Caco-2 (cell line): Measurements from ENCODE around the gene RAC3. TPM values are rescaled to one million over a fixed set of nuclear protein-coding genes. Genes with fewer than 3 reads are reported as not detected.

Experiments
- BruUV-seq: library from RNA; stranded (reverse); fragments of 400-500 nt; replicated peaks from 2 replicates; lab custom pipeline; 2021; lab: Mats Ljungman, UMichigan
- CTCF ChIA-PET: fragments of 300-600 bp; sonication (Branson Sonifier 250); formaldehyde crosslinking; loops from one replicate; lab custom pipeline; 2022; ENCODE audit warnings: antibody characterized with exemption; lab: Charles Lee
- POLR2A ChIA-PET: fragments of 300-600 bp; sonication (Branson Sonifier 250); formaldehyde crosslinking; loops from one replicate; lab custom pipeline; 2022; ENCODE audit warnings: antibody characterized with exemption; lab: Charles Lee
- DNase-seq, 2 experiments: peaks; one replicate each; pipeline versions ENCODE4 v3.0.0 to v3.0.0-alpha.2; 2020 to 2022
- H3K27me3 ChIP-seq: replicated peaks from 2 replicates; pipeline ENCODE4 v1.6.0; 2011; ENCODE audit warnings: low read length; ENCODE audit not compliant: control insufficient read depth, insufficient read depth
- H3K36me3 ChIP-seq: 2 replicates; pipeline ENCODE4 v1.5.1; 2011; ENCODE audit warnings: low read length; ENCODE audit not compliant: control insufficient read depth, insufficient read depth
- H3K4me1 ChIP-seq: fragments of 250-450 bp; sonication (Bioruptor Pico); 2 replicates; pipeline ENCODE4 v1.5.1; 2020; ENCODE audit warnings: mild to moderate bottlenecking
- H3K4me3 ChIP-seq: 2 replicates; pipeline ENCODE4 v1.5.1; 2011; ENCODE audit warnings: low read depth, mild to moderate bottlenecking, control low read depth, low read length
- H3K9me3 ChIP-seq: fragments of 250-450 bp; sonication (Bioruptor Pico); 2 replicates; pipeline ENCODE4 v1.5.1; 2020; ENCODE audit warnings: mild to moderate bottlenecking, moderate library complexity
- H3K27ac Mint-ChIP-seq: one replicate; pipeline ENCODE4 v1.8.0; 2022; ENCODE audit warnings: mixed read lengths; ENCODE audit not compliant: unreplicated experiment
- H3K27me3 Mint-ChIP-seq: one replicate; pipeline ENCODE4 v1.8.0; 2022; ENCODE audit warnings: mixed read lengths; ENCODE audit not compliant: insufficient read depth, unreplicated experiment
- H3K36me3 Mint-ChIP-seq: one replicate; pipeline ENCODE4 v1.8.0; 2022; ENCODE audit warnings: mild to moderate bottlenecking, mixed read lengths; ENCODE audit not compliant: insufficient read depth, unreplicated experiment
- H3K4me1 Mint-ChIP-seq: one replicate; pipeline ENCODE4 v1.8.0; 2022; ENCODE audit warnings: low read depth, mixed read lengths; ENCODE audit not compliant: unreplicated experiment
- H3K4me3 Mint-ChIP-seq: one replicate; pipeline ENCODE4 v1.8.0; 2022; ENCODE audit warnings: mild to moderate bottlenecking, moderate library complexity, mixed read lengths; ENCODE audit not compliant: unreplicated experiment
- H3K9me3 Mint-ChIP-seq: one replicate; pipeline ENCODE4 v1.8.0; 2022; ENCODE audit warnings: mixed read lengths; ENCODE audit not compliant: unreplicated experiment
- intact Hi-C: fragments of 100-400 bp; cut with micrococcal nuclease; formaldehyde crosslinking; loops from one replicate; pipeline ENCODE4 v1.10.0; 2022; ENCODE audit not compliant: unreplicated experiment
- total RNA-seq: library from RNA; stranded (reverse); gene quantifications from 2 replicates; pipeline ENCODE4 v1.2.3, GENCODE V29; 2022
- TF ChIP-seq, protein P1 (sequence below), 2 experiments: fragments of 200-600 bp in 1 of 2; IDR thresholded peaks; 1 replicate in 1 of 2; 2 replicates in 1 of 2; pipeline versions ENCODE4 v1.5.1 to v1.8.0; 2011 to 2022; ENCODE audit warnings: antibody characterized with exemption in 1 of 2, control low read depth in 1 of 2, inconsistent platforms in 1 of 2, low read depth in 1 of 2, low read length in 1 of 2, mild to moderate bottlenecking in 1 of 2, moderate library complexity in 1 of 2; ENCODE audit not compliant: insufficient read depth in 1 of 2, severe bottlenecking in 1 of 2, unreplicated experiment in 1 of 2

RAC3 gene
- total RNA-seq, 1 experiment from 2014 or later = 94.5 TPM

DNA sequence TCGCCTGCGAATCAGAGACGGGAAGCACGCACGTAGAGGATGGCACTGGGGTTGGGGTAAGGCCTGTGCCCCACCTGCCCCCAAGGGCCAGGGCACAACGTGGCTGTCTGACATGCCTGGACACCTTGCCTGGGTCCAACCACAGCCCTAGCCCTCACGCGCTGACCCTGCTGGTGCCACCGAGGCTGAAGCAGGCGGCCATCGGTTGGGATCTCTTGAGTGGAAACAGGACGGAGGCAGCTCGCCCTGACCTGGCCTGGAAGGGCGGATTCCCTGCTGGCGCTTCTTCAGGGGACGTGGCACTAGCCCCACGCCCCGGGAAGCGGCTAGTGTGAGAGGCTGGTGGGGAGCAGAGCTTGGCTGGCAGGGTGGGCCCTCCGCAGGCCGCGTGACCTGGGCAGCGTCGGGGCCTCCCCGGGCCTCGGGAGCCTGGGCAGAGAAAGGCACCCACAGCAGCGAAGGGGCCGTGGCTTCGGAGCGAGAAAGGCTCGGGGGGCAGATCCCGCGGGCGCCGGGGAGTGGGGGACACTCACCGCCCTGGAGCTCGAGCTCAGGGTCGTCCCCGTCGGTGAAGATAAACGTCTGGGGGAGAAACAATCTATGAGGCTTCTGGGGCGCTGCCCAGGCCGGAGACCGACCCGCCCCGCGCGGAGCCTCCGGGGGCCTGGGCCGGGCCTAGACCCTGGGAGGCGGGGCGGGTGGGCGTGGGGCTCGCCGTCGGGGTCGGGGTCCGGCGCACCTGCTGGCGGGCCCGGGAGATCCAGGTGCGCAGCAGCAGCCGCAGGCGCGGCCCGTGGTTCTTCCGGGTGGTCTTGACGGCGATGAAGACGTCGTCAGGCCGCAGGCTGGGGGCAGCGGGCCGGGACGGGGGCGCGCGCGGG lies 19.5 kb downstream of the RAC3 start:
- no peaks in the 10 kb centered on the region for H3K4me1 Mint-ChIP-seq
- Histone ChIP-seq H3K36me3 (peaks cover 1% of the 10 kb centered on the region; the same call in 1 of the 2 replicates), H3K9me3 (no peaks in the 10 kb centered on the region), H3K4me3 (peak overlapping the region; percentile 94), H3K27me3 (no peaks in the 10 kb centered on the region), H3K4me1 (peaks cover 8% of the 10 kb centered on the region)
- BruUV-seq = no TSS peak
- ChIA-PET CTCF (interaction anchor here (1.1 to 2.4 kb wide), 2 partner anchors 14 to 21 kb away, joined by 4 to 14 read pairs; partner anchors contain the start of gene DCXR), POLR2A (interaction anchor here (1.7 kb wide), 1 partner anchor 14 kb away, joined by 16 read pairs; the partner anchor contains the start of gene DCXR)
- no peaks in the 10 kb centered on the region for H3K9me3 Mint-ChIP-seq
- H3K36me3 Mint-ChIP-seq = peaks cover 12% of the 10 kb centered on the region
- intact Hi-C loops = loop anchor here (1.0 kb wide), 1 partner anchor 14 kb away; the partner anchor contains the start of gene DCXR
- H3K27ac Mint-ChIP-seq = peak overlapping the region; percentile 46
- H3K4me3 Mint-ChIP-seq = peak overlapping the region; percentile 71
- H3K27me3 Mint-ChIP-seq = no peaks in the 10 kb centered on the region
- no peak for DNase-seq
- TF ChIP-seq, protein P1, sequence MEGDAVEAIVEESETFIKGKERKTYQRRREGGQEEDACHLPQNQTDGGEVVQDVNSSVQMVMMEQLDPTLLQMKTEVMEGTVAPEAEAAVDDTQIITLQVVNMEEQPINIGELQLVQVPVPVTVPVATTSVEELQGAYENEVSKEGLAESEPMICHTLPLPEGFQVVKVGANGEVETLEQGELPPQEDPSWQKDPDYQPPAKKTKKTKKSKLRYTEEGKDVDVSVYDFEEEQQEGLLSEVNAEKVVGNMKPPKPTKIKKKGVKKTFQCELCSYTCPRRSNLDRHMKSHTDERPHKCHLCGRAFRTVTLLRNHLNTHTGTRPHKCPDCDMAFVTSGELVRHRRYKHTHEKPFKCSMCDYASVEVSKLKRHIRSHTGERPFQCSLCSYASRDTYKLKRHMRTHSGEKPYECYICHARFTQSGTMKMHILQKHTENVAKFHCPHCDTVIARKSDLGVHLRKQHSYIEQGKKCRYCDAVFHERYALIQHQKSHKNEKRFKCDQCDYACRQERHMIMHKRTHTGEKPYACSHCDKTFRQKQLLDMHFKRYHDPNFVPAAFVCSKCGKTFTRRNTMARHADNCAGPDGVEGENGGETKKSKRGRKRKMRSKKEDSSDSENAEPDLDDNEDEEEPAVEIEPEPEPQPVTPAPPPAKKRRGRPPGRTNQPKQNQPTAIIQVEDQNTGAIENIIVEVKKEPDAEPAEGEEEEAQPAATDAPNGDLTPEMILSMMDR (IDR thresholded peaks at IDR 0.05; ENCODE audit: insufficient read depth in 1 of 2, low read depth in 1 of 2, low read length in 1 of 2, severe bottlenecking in 1 of 2, unreplicated experiment in 1 of 2) = no peak

DNA sequence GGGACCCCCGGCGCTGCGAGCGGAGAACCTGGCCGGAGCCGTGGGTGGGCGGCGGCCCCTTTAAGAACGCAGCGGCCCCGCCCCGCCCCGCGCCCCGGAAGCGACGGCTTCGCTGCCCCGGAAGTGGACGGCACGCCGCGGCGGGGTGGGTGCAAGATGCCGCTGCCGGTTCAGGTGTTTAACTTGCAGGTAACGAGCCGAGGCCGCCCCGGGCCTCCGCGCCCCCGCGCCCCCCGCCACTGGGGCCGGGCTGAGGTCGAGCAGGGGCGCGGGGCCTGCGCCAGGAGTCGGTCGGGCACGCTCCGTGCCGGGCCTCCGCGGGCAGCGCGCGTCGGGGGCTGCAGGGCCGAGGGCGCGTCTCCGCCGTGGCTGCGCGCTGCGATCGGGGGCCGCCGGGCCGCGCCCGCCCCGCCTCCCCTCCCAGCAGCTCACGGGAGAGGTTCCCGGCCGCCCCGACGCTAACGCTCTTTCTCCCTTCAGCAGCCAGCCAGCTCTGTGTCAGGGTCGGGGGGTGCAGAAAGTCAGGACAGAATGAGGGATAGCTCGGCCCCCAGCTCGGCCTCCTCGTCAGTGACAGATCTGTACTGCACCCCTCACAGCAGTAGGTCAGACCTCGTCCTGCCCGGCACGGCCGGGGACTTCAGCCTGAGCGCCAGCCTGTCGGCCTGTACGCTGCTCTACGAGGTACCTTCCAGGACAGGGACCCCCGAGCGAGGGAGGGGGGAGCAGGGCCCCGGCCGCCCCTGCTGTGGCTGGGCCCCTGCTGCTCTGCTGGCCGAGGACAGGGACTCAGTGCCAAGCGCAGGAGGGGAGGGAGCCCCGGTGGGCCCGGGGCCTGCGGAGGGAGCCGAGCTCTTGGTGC lies 20.5 kb downstream of the RAC3 start, which contains the start of the genes GPS1 and RFNG:
TSS of gene GPS1 (plus strand) at position 123 of the 862 bp plus-strand sequence. CDS start at position 157, 34 bp downstream.
TSS of gene RFNG (minus strand) at position 36 of the 862 bp plus-strand sequence. CDS start 45 bp downstream, outside the sequence.
- peak; percentile 71 to 84 for DNase-seq
- BruUV-seq = TSS peak; percentile 23
- Mint-ChIP-seq H3K27me3 (no peaks in the 10 kb centered on the region), H3K36me3 (peaks cover 22% of the 10 kb centered on the region), H3K27ac (peak within 1 kb of the TSS; percentile 46), H3K4me3 (peak within 1 kb of the TSS; percentile 80), H3K4me1 (no peaks in the 10 kb centered on the region), H3K9me3 (no peaks in the 10 kb centered on the region)
- Histone ChIP-seq H3K27me3 (no peaks in the 10 kb centered on the region), H3K36me3 (peaks cover 1% of the 10 kb centered on the region; the same call in 1 of the 2 replicates), H3K9me3 (no peaks in the 10 kb centered on the region), H3K4me3 (peak within 1 kb of the TSS; percentile 94), H3K4me1 (peaks cover 8% of the 10 kb centered on the region)
- TF ChIP-seq, protein P1 (IDR thresholded peaks at IDR 0.05; ENCODE audit: insufficient read depth in 1 of 2, low read depth in 1 of 2, low read length in 1 of 2, severe bottlenecking in 1 of 2, unreplicated experiment in 1 of 2) = no peak
- ChIA-PET CTCF (interaction anchor here (0.7 to 2.4 kb wide), 2 partner anchors 15 to 26 kb away, joined by 3 to 14 read pairs; partner anchors contain the start of gene DCXR), POLR2A (interaction anchor here (0.6 to 1.7 kb wide), 3 partner anchors 14 to 30 kb away, joined by 5 to 16 read pairs (median 5); partner anchors contain the start of genes CENPX and DCXR)
- intact Hi-C loops = loop anchor here (1.0 kb wide), 1 partner anchor 15 kb away; the partner anchor contains the start of gene DCXR
